Immature natural killer cell (primary cell): ENCODE results near the gene MRGPRF. TPM values are rescaled to one million over a fixed set of nuclear protein-coding genes. Genes with fewer than 3 reads are reported as not detected.
A peak's percentile ranks its signal among the peaks of the same experiment; 100 is the strongest.

Experiments
- DNase-seq, 3 donors: peaks; one replicate each; pipeline ENCODE4 v3.0.0; 2022; ENCODE audit warnings: mixed read lengths in 1 of 3
- H3K27ac Mint-ChIP-seq, 6 donors: one replicate each; pipeline ENCODE4 v1.8.0; 2020; ENCODE audit warnings: mixed read lengths in 6 of 6, mild to moderate bottlenecking in 5 of 6, inconsistent platforms in 4 of 6, moderate library complexity in 3 of 6
- H3K27me3 Mint-ChIP-seq, 3 donors: one replicate each; pipeline ENCODE4 v1.8.0; 2020 to 2021; ENCODE audit warnings: low read depth in 3 of 3, mild to moderate bottlenecking in 3 of 3, mixed read lengths in 3 of 3, moderate library complexity in 3 of 3, inconsistent platforms in 1 of 3
- H3K36me3 Mint-ChIP-seq, 3 donors: one replicate each; pipeline ENCODE4 v1.8.0; 2020; ENCODE audit warnings: mixed read lengths in 3 of 3, inconsistent platforms in 2 of 3, mild to moderate bottlenecking in 2 of 3
- H3K4me1 Mint-ChIP-seq, 2 donors: one replicate each; pipeline ENCODE4 v1.8.0; 2020; ENCODE audit warnings: inconsistent platforms in 2 of 2, mild to moderate bottlenecking in 2 of 2, mixed read lengths in 2 of 2, moderate library complexity in 1 of 2
- H3K4me3 Mint-ChIP-seq, 5 donors: one replicate each; pipeline ENCODE4 v1.8.0; 2020; ENCODE audit warnings: mild to moderate bottlenecking in 5 of 5, mixed read lengths in 5 of 5, inconsistent platforms in 3 of 5, moderate library complexity in 3 of 5
- H3K9me3 Mint-ChIP-seq, 6 donors: one replicate each; pipeline ENCODE4 v1.8.0; 2020; ENCODE audit warnings: mild to moderate bottlenecking in 6 of 6, mixed read lengths in 6 of 6, inconsistent platforms in 4 of 6, moderate library complexity in 3 of 6
- polyA plus RNA-seq, 3 donors: library from polyadenylated mRNA; unstranded; fragments of 300-500 nt; fragmentation: Illumina TruSeq; gene quantifications; one replicate each; pipeline ENCODE4 v1.2.3, GENCODE V29; 2021

Gene MRGPRF
- polyA plus RNA-seq, 3 donors from 2014 or later, result not detected

DNA sequence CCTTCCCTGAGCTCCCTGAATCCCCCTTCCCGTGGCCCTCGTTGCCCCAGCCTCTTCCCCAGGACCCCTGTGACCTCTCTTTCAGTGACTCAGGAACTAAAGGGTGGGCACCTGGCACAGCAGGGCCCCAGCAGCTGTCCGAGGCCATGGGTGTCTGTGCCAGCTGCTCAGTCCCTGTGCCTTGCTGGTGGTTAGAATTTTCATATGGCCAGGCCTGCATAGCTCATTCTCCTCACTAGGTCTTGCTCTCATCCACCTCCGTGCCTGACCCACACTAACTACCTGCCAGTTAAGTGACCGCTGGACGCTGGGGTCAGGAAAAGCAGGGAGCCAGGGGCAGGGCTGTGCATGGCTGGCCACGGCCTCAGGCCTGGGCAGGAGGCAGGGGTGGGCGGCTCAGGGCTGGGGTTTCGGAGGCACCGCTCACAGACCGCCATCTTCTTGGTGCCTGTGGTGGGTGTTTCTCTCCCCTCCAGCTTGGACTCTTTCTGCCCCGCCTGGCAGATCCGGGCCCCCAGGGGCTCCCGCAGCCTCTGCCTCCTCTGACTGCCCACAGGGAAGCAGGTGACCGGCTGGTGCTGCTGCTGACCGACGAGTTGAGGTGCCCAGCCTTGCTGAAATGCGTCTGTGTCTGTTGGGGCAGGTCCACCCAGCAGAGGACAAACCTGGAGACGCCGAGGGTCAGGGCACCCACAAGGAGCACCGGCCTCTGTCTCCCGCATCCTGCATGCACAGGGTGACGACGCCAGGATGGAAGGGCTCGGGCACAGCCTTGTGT, 52.6 kb downstream of the MRGPRF start:
- Mint-ChIP-seq H3K9me3 (no peaks in the 10 kb centered on the region), H3K4me3 (no peak overlapping the region), H3K36me3 (no peaks in the 10 kb centered on the region), H3K4me1 (peaks cover 0 to 4% of the 10 kb centered on the region in 2 donors), H3K27me3 (peaks cover 0 to 2% (median 2%) of the 10 kb centered on the region in 3 donors), H3K27ac (no peak overlapping the region)
- DNase-seq, result no peak

- Mint-ChIP-seq H3K36me3 (no peaks in the 10 kb centered on the region), H3K4me3 (no peak overlapping the region), H3K27me3 (peaks cover 0 to 2% (median 2%) of the 10 kb centered on the region in 3 donors), H3K9me3 (no peaks in the 10 kb centered on the region), H3K4me1 (peaks cover 0 to 5% of the 10 kb centered on the region in 2 donors), H3K27ac (no peak overlapping the region)
- DNase-seq, result no peak
Measured at GRCh38 chr11:68959465-68960293, 53.4 kb downstream of the MRGPRF start.

GRCh38 chr11:68958211-68958610, 54.8 kb downstream of the MRGPRF start:
- peaks cover 0 to 4% (median 2%) of the 10 kb centered on the region in 3 donors for H3K27me3 Mint-ChIP-seq
- H3K36me3 Mint-ChIP-seq, result peaks cover 0 to 4% (median 0%) of the 10 kb centered on the region in 3 donors
- no peaks in the 10 kb centered on the region for H3K9me3 Mint-ChIP-seq
- H3K27ac Mint-ChIP-seq, result no peak overlapping the region
- no peak overlapping the region for H3K4me3 Mint-ChIP-seq
- peaks cover 0 to 5% of the 10 kb centered on the region in 2 donors for H3K4me1 Mint-ChIP-seq
- DNase-seq, result no peak

- Mint-ChIP-seq H3K36me3 (peaks cover 0 to 4% (median 0%) of the 10 kb centered on the region in 3 donors), H3K9me3 (no peaks in the 10 kb centered on the region), H3K4me3 (no peak overlapping the region), H3K27me3 (peaks cover 0 to 4% (median 2%) of the 10 kb centered on the region in 3 donors), H3K27ac (no peak overlapping the region), H3K4me1 (peaks cover 0 to 1% of the 10 kb centered on the region in 2 donors)
- no peak for DNase-seq
Measured at GRCh38 chr11:68956547-68957254, 56.3 kb downstream of the MRGPRF start.

- H3K36me3 Mint-ChIP-seq, result peaks cover 0 to 4% (median 0%) of the 10 kb centered on the region in 3 donors
- H3K27me3 Mint-ChIP-seq, result peaks cover 0 to 4% (median 2%) of the 10 kb centered on the region in 3 donors
- H3K9me3 Mint-ChIP-seq, result no peaks in the 10 kb centered on the region
- H3K4me3 Mint-ChIP-seq, result no peak overlapping the region
- DNase-seq, result peak in 2 of 3 donors; percentile 14 to 30
- H3K27ac Mint-ChIP-seq, result no peak overlapping the region
- peaks cover 0 to 1% of the 10 kb centered on the region in 2 donors for H3K4me1 Mint-ChIP-seq
Measured at GRCh38 chr11:68956142-68956541, 56.9 kb downstream of the MRGPRF start.

GRCh38 chr11:68955607-68955958, 57.5 kb downstream of the MRGPRF start:
- Mint-ChIP-seq H3K4me1 (peaks cover 0 to 1% of the 10 kb centered on the region in 2 donors), H3K4me3 (no peak overlapping the region), H3K27me3 (peaks cover 0 to 4% (median 2%) of the 10 kb centered on the region in 3 donors), H3K36me3 (peaks cover 0 to 4% (median 0%) of the 10 kb centered on the region in 3 donors), H3K27ac (peak overlapping the region in 1 of 6 donors; percentile 35), H3K9me3 (no peaks in the 10 kb centered on the region)
- no peak for DNase-seq

- Mint-ChIP-seq H3K27ac (peak overlapping the region in 2 of 6 donors; percentile 32 to 35), H3K4me3 (peak overlapping the region in 1 of 5 donors; percentile 54), H3K27me3 (peaks cover 0 to 4% (median 2%) of the 10 kb centered on the region in 3 donors), H3K9me3 (no peaks in the 10 kb centered on the region), H3K36me3 (peaks cover 0 to 4% (median 0%) of the 10 kb centered on the region in 3 donors), H3K4me1 (peaks cover 0 to 1% of the 10 kb centered on the region in 2 donors)
- DNase-seq, result no peak
Measured at GRCh38 chr11:68954836-68955606, 58.0 kb downstream of the MRGPRF start.

Other genes with a start within 250 kb of the MRGPRF start
- gene CPT1A, start 171.3 kb downstream of the MRGPRF start, polyA plus RNA-seq, result 10 to 100 TPM in 1 of 3 donors, 1 to 10 TPM in 2; 6.4 to 20.3 (median 8.0) TPM
- gene MRPL21, start 109.4 kb downstream of the MRGPRF start, polyA plus RNA-seq, result 100 to 1,000 TPM in 2 of 3 donors, 10 to 100 TPM in 1; 94.3 to 145 (median 117) TPM
- gene IGHMBP2, start 109.4 kb downstream of the MRGPRF start, polyA plus RNA-seq, result 1 to 10 TPM; 8.7 to 9.8 (median 8.9) TPM
- not detected for gene MRGPRD, start 32.3 kb downstream of the MRGPRF start, polyA plus RNA-seq
- gene TPCN2, start 35.7 kb upstream of the MRGPRF start, polyA plus RNA-seq, result 1 to 10 TPM; 4.8 to 7.0 (median 5.0) TPM
- gene SMIM38, start 142.7 kb upstream of the MRGPRF start, polyA plus RNA-seq, result not detected